GM12801 (cell line): Measurements from ENCODE around the gene FXR2.

Source experiments
- CTCF ChIP-seq: IDR thresholded peaks from one replicate; pipeline ENCODE4 v1.5.1; 2011; ENCODE audit warnings: control low read depth; ENCODE audit not compliant: insufficient read length; ENCODE audit errors: extremely low read depth

FXR2 gene

GRCh38 chr17:7614425-7615264 lies at the start of gene FXR2:
FXR2 (minus strand) TSS chr17:7614897; CDS start chr17:7614532, 365 bp downstream.
- no peak for TF ChIP-seq CTCF

DNA sequence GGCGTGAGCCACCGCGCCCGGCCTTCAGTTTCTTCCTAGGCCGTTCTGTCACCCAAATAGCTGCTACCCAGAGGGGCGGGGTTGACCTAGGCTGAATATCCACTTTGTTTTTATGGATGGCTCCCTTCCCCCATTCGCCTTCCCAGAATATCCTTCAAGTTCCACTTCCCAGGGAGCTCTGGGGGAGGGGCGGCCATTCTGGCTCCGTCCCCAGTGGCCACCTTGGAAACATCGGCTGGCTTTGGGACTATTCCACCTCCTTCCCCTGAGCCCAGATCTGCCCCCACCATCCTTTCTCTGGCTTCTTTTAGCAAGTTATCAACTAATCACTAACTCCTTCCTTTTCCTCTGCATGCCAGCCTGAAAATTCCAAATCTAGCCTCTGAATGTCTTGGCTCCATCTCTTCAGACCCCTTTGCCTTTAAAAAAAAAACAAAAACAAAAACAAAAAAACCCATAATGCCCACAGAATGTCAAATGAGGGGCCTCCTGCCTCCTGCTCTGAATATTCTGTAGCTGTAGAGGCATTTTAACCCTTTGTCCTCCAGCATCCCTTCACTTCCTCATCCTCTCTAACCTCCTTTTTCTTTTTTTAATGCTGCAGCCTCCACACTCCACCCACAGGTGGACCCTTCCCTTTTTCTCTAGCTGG lies 42.4 kb upstream of the FXR2 start:
- TF ChIP-seq CTCF, result no peak

- TF ChIP-seq CTCF, result no peak
Measured at GRCh38 chr17:7655541-7655840, 40.8 kb upstream of the FXR2 start.

GRCh38 chr17:7654832-7655540 lies 40.3 kb upstream of the FXR2 start:
- no peak for TF ChIP-seq CTCF

DNA sequence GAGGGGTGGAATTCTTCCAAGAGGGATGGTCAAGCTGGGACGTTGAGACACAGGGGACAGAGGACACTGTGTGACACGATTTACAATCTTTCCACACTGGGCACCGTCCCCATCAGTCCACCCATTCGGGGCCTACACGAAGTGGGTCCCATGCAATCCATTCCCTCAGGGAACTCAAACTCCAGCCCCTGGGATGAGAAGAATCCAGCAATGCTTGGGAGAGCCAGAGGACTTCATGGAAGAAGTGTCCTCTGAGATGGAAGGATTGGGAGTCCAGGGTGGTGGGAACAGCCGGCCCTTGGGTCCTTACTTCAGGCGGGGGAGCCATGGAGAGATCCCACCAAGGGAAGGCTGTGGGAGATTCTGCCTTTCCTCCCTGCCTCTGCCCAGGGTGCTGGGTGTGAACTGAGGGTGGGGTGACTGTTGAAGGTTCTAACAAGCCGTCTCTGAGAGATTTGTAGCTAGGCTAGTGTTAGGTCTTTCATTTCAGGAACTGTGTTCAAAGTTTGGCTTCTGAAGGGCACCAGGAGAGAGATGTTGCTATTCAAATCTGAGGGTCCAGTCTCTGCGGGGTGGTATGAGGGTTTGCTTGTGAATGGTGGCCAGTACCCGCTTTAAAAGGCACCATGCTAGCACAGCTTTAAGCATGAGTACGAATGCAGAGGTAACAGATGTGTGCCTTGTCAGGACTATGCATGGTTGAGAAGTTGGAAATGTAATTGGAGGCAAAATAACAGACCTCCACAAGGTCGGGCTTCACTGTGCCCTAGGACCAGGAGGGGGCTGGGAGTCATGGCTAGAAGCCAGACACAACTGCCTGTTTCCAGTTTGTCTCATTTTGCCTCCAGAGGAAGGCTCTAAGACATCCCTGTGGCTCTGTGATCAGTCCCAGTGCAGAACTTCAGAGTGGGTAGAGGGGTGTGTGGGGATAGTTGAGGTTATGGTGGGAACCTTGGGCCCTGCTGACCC lies 38.0 kb upstream of the FXR2 start:
- no peak for TF ChIP-seq CTCF

- TF ChIP-seq CTCF, result no peak
Measured at GRCh38 chr17:7651665-7652387, 37.1 kb upstream of the FXR2 start.
